HPDE6-E6E7 (cell line): ENCODE measurements around the gene TXNRD1.
"Not testable (repeated sequence)": the region's sequence is repeated elsewhere in the genome, so short reads cannot be mapped to it uniquely, and the experiment has no call there.

Experiments used
- DNase-seq: peaks from one replicate; pipeline ENCODE4 v3.0.0; 2011; ENCODE audit warnings: missing footprints; ENCODE audit errors: extremely low spot score

Gene TXNRD1

GRCh38 chr12:104237930-104238329 is 22.4 kb downstream of the TXNRD1 start:
- no peak for DNase-seq

GRCh38 chr12:104242546-104243206 is 27.1 kb downstream of the TXNRD1 start:
- DNase-seq: no peak

GRCh38 chr12:104243551-104243950 is 28.0 kb downstream of the TXNRD1 start:
- DNase-seq: no peak

- no peak for DNase-seq
Measured at GRCh38 chr12:104243971-104244370, 28.4 kb downstream of the TXNRD1 start.

GRCh38 chr12:104247698-104248097 is 32.1 kb downstream of the TXNRD1 start:
- no peak for DNase-seq

GRCh38 chr12:104248444-104248843 is 32.9 kb downstream of the TXNRD1 start:
- DNase-seq: no peak

- no peak for DNase-seq
Measured at GRCh38 chr12:104249017-104249416, 33.4 kb downstream of the TXNRD1 start.

- no peak for DNase-seq
Measured at GRCh38 chr12:104249898-104250297, 34.3 kb downstream of the TXNRD1 start.

GRCh38 chr12:104250366-104251125 is 35.0 kb downstream of the TXNRD1 start:
- DNase-seq: no peak

- DNase-seq: no peak
Measured at GRCh38 chr12:104257913-104258472, 42.4 kb downstream of the TXNRD1 start.

GRCh38 chr12:104258476-104259067 is 43.0 kb downstream of the TXNRD1 start:
- DNase-seq: no peak

- DNase-seq: no peak
Measured at GRCh38 chr12:104263026-104263425, 47.4 kb downstream of the TXNRD1 start.

- peak; percentile 53 for DNase-seq
Measured at GRCh38 chr12:104263580-104264358, 48.2 kb downstream of the TXNRD1 start.

- DNase-seq: not testable (repeated sequence)
Measured at GRCh38 chr12:104265436-104265835, 49.9 kb downstream of the TXNRD1 start.

GRCh38 chr12:104272938-104273337 is 57.4 kb downstream of the TXNRD1 start:
- DNase-seq: no peak

GRCh38 chr12:104273503-104273902 is 57.9 kb downstream of the TXNRD1 start:
- DNase-seq: no peak

- no peak for DNase-seq
Measured at GRCh38 chr12:104274811-104275210, 59.2 kb downstream of the TXNRD1 start.

- DNase-seq: no peak
Measured at GRCh38 chr12:104275689-104276088, 60.1 kb downstream of the TXNRD1 start.

GRCh38 chr12:104276273-104277131 is 60.9 kb downstream of the TXNRD1 start:
- no peak for DNase-seq

GRCh38 chr12:104279164-104279563 is 63.6 kb downstream of the TXNRD1 start:
- DNase-seq: no peak

- no peak for DNase-seq
Measured at GRCh38 chr12:104280111-104280510, 64.5 kb downstream of the TXNRD1 start.
